HCT116 (cell line): ENCODE results near the gene AGMAT. TPM values are rescaled to one million over a fixed set of nuclear protein-coding genes. Genes with fewer than 3 reads are reported as not detected.

Experiments used
- ATAC-seq: fragments of 200-7000 bp; cut with Tn5 transposase; 2 replicates; pipeline ENCODE4 v1.9.1; 2020; ENCODE audit warnings: mild to moderate bottlenecking, moderate library complexity
- BruUV-seq: library from RNA; stranded (reverse); fragments of 400-500 nt; replicated peaks from 2 replicates; lab custom pipeline; 2021; lab: Mats Ljungman, UMichigan
- CTCF ChIA-PET: fragments of 300-600 bp; sonication (Branson Sonifier 250); formaldehyde crosslinking; loops from one replicate; lab custom pipeline; 2021; ENCODE audit warnings: antibody characterized with exemption; lab: Charles Lee
- POLR2A ChIA-PET: fragments of 300-600, 350-600 bp; sonication (Branson Sonifier 250); formaldehyde crosslinking; loops from one replicate; lab custom pipeline; 2021; ENCODE audit warnings: antibody characterized with exemption; lab: Charles Lee
- RAD21 ChIA-PET, 2 experiments: fragments of 300-600 bp; sonication (Branson Sonifier 250); formaldehyde crosslinking; loops; one replicate each; lab custom pipeline; 2023; ENCODE audit warnings: low total read pairs in 2 of 2; ENCODE audit not compliant: uncharacterized antibody in 2 of 2, unreplicated experiment in 2 of 2, low non-redundant PET in 1 of 2; lab: Charles Lee
- DNase-seq: peaks from one replicate; pipeline ENCODE4 v3.0.0-alpha.2; 2010; ENCODE audit warnings: low read depth, low spot score
- H2AFZ ChIP-seq: fragments of 200-600 bp; shearing (Covaris generic), sonication (generic); 2 replicates; pipeline ENCODE4 v1.6.1; 2017; ENCODE audit warnings: low read depth, mixed run types, mixed read lengths, antibody characterized with exemption, low read length; ENCODE audit not compliant: poor library complexity, severe bottlenecking
- H3K27ac ChIP-seq: 2 replicates; pipeline ENCODE4 v1.5.1; 2012; ENCODE audit warnings: low read depth, low read length
- H3K27me3 ChIP-seq: fragments of 200-600 bp; sonication (generic); 2 replicates; pipeline ENCODE4 v1.6.1; 2016; ENCODE audit warnings: mixed run types, low read length, mixed read lengths; ENCODE audit not compliant: insufficient read depth
- H3K36me3 ChIP-seq, 2 experiments: fragments of 200-500 bp in 1 of 2; fragments of 200-600 bp in 1 of 2; sonication (Bioruptor generic) in 1 of 2; sonication (generic) in 1 of 2; 2 replicates each; pipeline versions ENCODE4 v1.5.1 to v1.6.1; 2014 to 2016; ENCODE audit warnings: low read length in 2 of 2, inconsistent platforms in 1 of 2, mixed read lengths in 1 of 2, mixed run types in 1 of 2; ENCODE audit not compliant: insufficient read depth in 2 of 2, control insufficient read depth in 1 of 2
- H3K4me1 ChIP-seq, 2 experiments: fragments of 200-600 bp in 1 of 2; sonication (generic) in 1 of 2; 2 replicates each; pipeline versions ENCODE4 v1.5.1 to v1.6.1; 2012 to 2017; ENCODE audit warnings: low read length in 2 of 2, inconsistent platforms in 1 of 2, mild to moderate bottlenecking in 1 of 2, mixed read lengths in 1 of 2, mixed run types in 1 of 2, moderate library complexity in 1 of 2; ENCODE audit not compliant: insufficient read depth in 2 of 2, control insufficient read depth in 1 of 2
- H3K4me2 ChIP-seq: fragments of 200-600 bp; sonication (generic); 2 replicates; pipeline ENCODE4 v1.6.1; 2017; ENCODE audit warnings: mixed run types, low read length, mixed read lengths
- H3K4me3 ChIP-seq, 2 experiments: fragments of 200-600 bp in 1 of 2; sonication (generic) in 1 of 2; replicated peaks in 1 of 2; 2 replicates each; pipeline ENCODE4 v1.5.1; 2011 to 2016; ENCODE audit warnings: low read length in 2 of 2, control low read depth in 1 of 2, low read depth in 1 of 2, mild to moderate bottlenecking in 1 of 2, mixed read lengths in 1 of 2, mixed run types in 1 of 2
- H3K79me2 ChIP-seq: fragments of 200-600 bp; sonication (generic); 2 replicates; pipeline ENCODE4 v1.6.1; 2017; ENCODE audit warnings: mild to moderate bottlenecking, mixed run types, low read length, moderate library complexity, mixed read lengths; ENCODE audit not compliant: insufficient read depth
- H3K9ac ChIP-seq: fragments of 200-600 bp; sonication (generic); 2 replicates; pipeline ENCODE4 v1.6.1; 2016; ENCODE audit warnings: low read length, mixed read lengths
- H3K9me2 ChIP-seq: fragments of 200-600 bp; sonication (generic), shearing (Covaris generic); 2 replicates; pipeline ENCODE4 v1.6.1; 2017; ENCODE audit warnings: mixed run types, mild to moderate bottlenecking, moderate library complexity; ENCODE audit not compliant: insufficient read depth
- H3K9me3 ChIP-seq, 2 experiments: fragments of 200-500 bp in 1 of 2; fragments of 200-600 bp in 1 of 2; sonication (Bioruptor generic) in 1 of 2; sonication (generic) in 1 of 2; 2 replicates each; pipeline ENCODE4 v1.6.1; 2014 to 2017; ENCODE audit warnings: low read length in 2 of 2, mixed read lengths in 2 of 2, inconsistent platforms in 1 of 2, low read depth in 1 of 2, mild to moderate bottlenecking in 1 of 2, mixed run types in 1 of 2, moderate library complexity in 1 of 2; ENCODE audit not compliant: control insufficient read depth in 1 of 2, insufficient read depth in 1 of 2
- H4K20me1 ChIP-seq: fragments of 200-600 bp; sonication (generic), shearing (Covaris generic); 2 replicates; pipeline ENCODE4 v1.6.1; 2017; ENCODE audit warnings: mixed run types, mild to moderate bottlenecking, moderate library complexity; ENCODE audit not compliant: insufficient read depth
- CBX3 ChIP-seq: IDR thresholded peaks from 2 replicates; pipeline ENCODE4 v1.6.1; 2012; ENCODE audit warnings: low read depth
- ELF1 ChIP-seq: IDR thresholded peaks from 2 replicates; pipeline ENCODE4 v1.6.1; 2012; ENCODE audit warnings: low read depth, borderline replicate concordance
- EZH2 ChIP-seq: fragments of 200-600 bp; sonication (generic); IDR thresholded peaks from 2 replicates; pipeline ENCODE4 v1.6.1; 2017; ENCODE audit warnings: antibody characterized with exemption, mixed run types
- FOSL1 ChIP-seq: IDR thresholded peaks from 2 replicates; pipeline ENCODE4 v1.6.1; 2012; ENCODE audit warnings: low read depth
- JUND ChIP-seq: IDR thresholded peaks from 2 replicates; pipeline ENCODE4 v1.6.1; 2012
- POLR2A ChIP-seq: IDR thresholded peaks from 2 replicates; pipeline ENCODE4 v1.7.0; 2011; ENCODE audit warnings: borderline replicate concordance; ENCODE audit not compliant: insufficient read depth, insufficient read length; ENCODE audit errors: extremely low read depth
- REST ChIP-seq: IDR thresholded peaks from 2 replicates; pipeline ENCODE4 v1.6.1; 2012; ENCODE audit warnings: low read depth
- SIN3A ChIP-seq: IDR thresholded peaks from 2 replicates; pipeline ENCODE4 v1.6.1; 2012; ENCODE audit warnings: low read depth
- SP1 ChIP-seq: IDR thresholded peaks from 2 replicates; pipeline ENCODE4 v1.6.1; 2012; ENCODE audit warnings: low read depth
- TCF7L2 ChIP-seq: IDR thresholded peaks from 2 replicates; pipeline ENCODE4 v1.7.0; 2011; ENCODE audit warnings: borderline replicate concordance, inconsistent platforms; ENCODE audit not compliant: insufficient read depth, insufficient read length; ENCODE audit errors: extremely low read depth
- ZFX ChIP-seq: fragments of 450-650 bp; IDR thresholded peaks from 2 replicates; pipeline ENCODE4 v1.6.1; 2017
- intact Hi-C: fragments of 100-400 bp; cut with micrococcal nuclease; formaldehyde crosslinking; loops from 2 replicates; pipeline ENCODE4 v1.10.0; 2022
- total RNA-seq: library from RNA; stranded (reverse); gene quantifications from one replicate; pipeline ENCODE4 v1.2.1, GENCODE V29; 2021; ENCODE audit not compliant: unreplicated experiment

Gene AGMAT
- total RNA-seq, 1 experiment from 2014 or later: not detected

- no peak overlapping the region for H3K9ac ChIP-seq
- no peak overlapping the region for H3K4me2 ChIP-seq
These were observed 40.4 kb upstream of the AGMAT start for GRCh38 chr1:15625056-15625917.

GRCh38 chr1:15624133-15624714 is 39.4 kb upstream of the AGMAT start:
- TF ChIP-seq CBX3 (no peak), SP1 (no peak), POLR2A (no peak), SIN3A (no peak), EZH2 (no peak), ELF1 (no peak), FOSL1 (no peak), JUND (no peak), TCF7L2 (no peak), REST (no peak)
- RAD21 ChIA-PET: no interaction called here

More at GRCh38 chr1:15625056-15625917, 40.4 kb upstream of the AGMAT start:
- intact Hi-C loops: no loop called here
- POLR2A ChIA-PET: no interaction called here
- no peak overlapping the region for H3K4me3 ChIP-seq
- TF ChIP-seq ELF1: no peak
- no peak for TF ChIP-seq ZFX
- TF ChIP-seq EZH2: no peak
- TF ChIP-seq, all 23 proteins: peak for 0
- Histone ChIP-seq H3K27me3 (no peaks in the 10 kb centered on the region), H4K20me1 (peaks cover 4% of the 10 kb centered on the region; the same call in 1 of the 2 replicates), H2AFZ (no peak overlapping the region), H3K4me1 (peaks cover 0 to 6% of the 10 kb centered on the region in 2 experiments; a peak in 2 of 4 replicates), H3K9me3 (no peaks in the 10 kb centered on the region), H3K36me3 (peaks cover 12 to 25% of the 10 kb centered on the region in 2 experiments; a peak in 3 of 4 replicates), H3K9me2 (no peaks in the 10 kb centered on the region), H3K79me2 (peaks cover 92% of the 10 kb centered on the region), H3K27ac (no peak overlapping the region)
- DNase-seq (no peak), ATAC-seq (no peak)
- CTCF ChIA-PET: no interaction called here
- no TSS peak for BruUV-seq
- RAD21 ChIA-PET: no interaction called here

More at GRCh38 chr1:15624133-15624714, 39.4 kb upstream of the AGMAT start:
- Histone ChIP-seq H4K20me1 (peaks cover 8% of the 10 kb centered on the region; the same call in 1 of the 2 replicates), H3K9me3 (no peaks in the 10 kb centered on the region), H3K27me3 (no peaks in the 10 kb centered on the region), H3K9me2 (no peaks in the 10 kb centered on the region), H3K4me1 (peaks cover 2 to 14% of the 10 kb centered on the region in 2 experiments; a peak in 2 of 4 replicates), H3K79me2 (peaks cover 99% of the 10 kb centered on the region), H3K4me2 (no peak overlapping the region), H3K4me3 (no peak overlapping the region), H3K9ac (no peak overlapping the region), H3K36me3 (peaks cover 12 to 29% of the 10 kb centered on the region in 2 experiments; a peak in 3 of 4 replicates), H3K27ac (no peak overlapping the region), H2AFZ (no peak overlapping the region)
- no peak for ATAC-seq
- POLR2A ChIA-PET: no interaction called here
- DNase-seq: no peak
- intact Hi-C loops: no loop called here
- BruUV-seq: no TSS peak
- CTCF ChIA-PET: no interaction called here
